Measurements from ENCODE around the gene USP24.

The USP24 gene

GRCh38 chr1:55053265-55053954 lies 161.8 kb downstream of the USP24 start:
- no peak for DNase-seq (ENCODE audit: low read depth)

GRCh38 chr1:55052221-55053142 lies 162.7 kb downstream of the USP24 start:
- no peak for DNase-seq (ENCODE audit: low read depth)

GRCh38 chr1:55051621-55052020 lies 163.5 kb downstream of the USP24 start:
- no peak for DNase-seq (ENCODE audit: low read depth)

- no peak for DNase-seq (ENCODE audit: low read depth)
These were observed 164.0 kb downstream of the USP24 start for GRCh38 chr1:55051169-55051568.

GRCh38 chr1:55050283-55050682 lies 164.9 kb downstream of the USP24 start:
- DNase-seq (ENCODE audit: low read depth): no peak

- DNase-seq (ENCODE audit: low read depth): no peak
These were observed 165.3 kb downstream of the USP24 start for GRCh38 chr1:55049914-55050278.

GRCh38 chr1:55049271-55049913 lies 165.8 kb downstream of the USP24 start:
- DNase-seq (ENCODE audit: low read depth): no peak

GRCh38 chr1:55048453-55049270 lies 166.5 kb downstream of the USP24 start:
- no peak for DNase-seq (ENCODE audit: low read depth)

GRCh38 chr1:55047611-55048010 lies 167.6 kb downstream of the USP24 start:
- no peak for DNase-seq (ENCODE audit: low read depth)

- no peak for DNase-seq (ENCODE audit: low read depth)
These were observed 168.3 kb downstream of the USP24 start for GRCh38 chr1:55046871-55047270.

- DNase-seq (ENCODE audit: low read depth): no peak
These were observed 169.7 kb downstream of the USP24 start for GRCh38 chr1:55045430-55045829.

- DNase-seq (ENCODE audit: low read depth): no peak
These were observed 170.4 kb downstream of the USP24 start for GRCh38 chr1:55044617-55045397.

- DNase-seq (ENCODE audit: low read depth): no peak
These were observed 171.4 kb downstream of the USP24 start for GRCh38 chr1:55043726-55044125.

- DNase-seq (ENCODE audit: low read depth): no peak
These were observed 172.2 kb downstream of the USP24 start for GRCh38 chr1:55043011-55043410.

- DNase-seq (ENCODE audit: low read depth): no peak
These were observed 173.6 kb downstream of the USP24 start for GRCh38 chr1:55041613-55042012.

GRCh38 chr1:55040933-55041494 lies 174.2 kb downstream of the USP24 start:
- DNase-seq (ENCODE audit: low read depth): no peak

- no peak for DNase-seq (ENCODE audit: low read depth)
These were observed 174.9 kb downstream of the USP24 start for GRCh38 chr1:55040083-55040932.

- DNase-seq (ENCODE audit: low read depth): no peak
These were observed 175.7 kb downstream of the USP24 start, which contains the start of gene PCSK9 for GRCh38 chr1:55039342-55040082. TSS of gene PCSK9 (plus strand) at chr1:55039548. CDS start at chr1:55039838, 290 bp downstream.

GRCh38 chr1:55038974-55039341 lies 176.2 kb downstream of the USP24 start:
- DNase-seq (ENCODE audit: low read depth): no peak
